RWPE2 (cell line): ENCODE data around the gene PPP6R3.
A peak's percentile ranks its signal among the peaks of the same experiment; 100 is the strongest.
"Not testable (repeated sequence)": the region's sequence is repeated elsewhere in the genome, so short reads cannot be mapped to it uniquely, and the experiment has no call there.

Source experiments
- ATAC-seq: fragments of 200-7000 bp; cut with Tn5 transposase; 3 replicates; pipeline ENCODE4 v1.9.1; 2021; ENCODE audit warnings: low read depth
- DNase-seq: peaks from one replicate; pipeline ENCODE4 v3.0.0-alpha.2; 2020; ENCODE audit warnings: low spot score
- H3K27ac ChIP-seq: fragments of 450-650 bp; 2 replicates; pipeline ENCODE4 v1.5.1; 2017; ENCODE audit warnings: mild to moderate bottlenecking; ENCODE audit not compliant: poor library complexity, severe bottlenecking
- H3K27me3 ChIP-seq: fragments of 250-450 bp; sonication (Bioruptor Pico); 2 replicates; pipeline ENCODE4 v1.5.1; 2021; ENCODE audit warnings: mild to moderate bottlenecking, moderate library complexity; ENCODE audit not compliant: insufficient read depth, poor library complexity, severe bottlenecking
- H3K36me3 ChIP-seq: fragments of 250-450 bp; sonication (Bioruptor Pico); 2 replicates; pipeline ENCODE4 v1.5.1; 2020; ENCODE audit warnings: low read depth, mild to moderate bottlenecking, moderate library complexity
- H3K4me1 ChIP-seq: fragments of 250-450 bp; sonication (Bioruptor Pico); 2 replicates; pipeline ENCODE4 v1.5.1; 2021; ENCODE audit warnings: mild to moderate bottlenecking, moderate library complexity; ENCODE audit not compliant: insufficient read depth, poor library complexity, severe bottlenecking
- H3K4me3 ChIP-seq: fragments of 250-450 bp; sonication (Bioruptor Pico); 2 replicates; pipeline ENCODE4 v1.5.1; 2021; ENCODE audit warnings: mild to moderate bottlenecking, moderate library complexity; ENCODE audit not compliant: severe bottlenecking
- H3K9me3 ChIP-seq: fragments of 250-450 bp; sonication (Bioruptor Pico); 2 replicates; pipeline ENCODE4 v1.5.1; 2021; ENCODE audit warnings: mild to moderate bottlenecking, moderate library complexity; ENCODE audit not compliant: severe bottlenecking
- CTCF ChIP-seq: fragments of 450-650 bp; IDR thresholded peaks from one replicate; pipeline ENCODE4 v1.5.1; 2017; ENCODE audit warnings: mild to moderate bottlenecking, moderate library complexity; ENCODE audit not compliant: poor library complexity, severe bottlenecking

The PPP6R3 gene

GRCh38 chr11:68470304-68470811, 9.8 kb downstream of the PPP6R3 start:
- H3K36me3 ChIP-seq = peaks cover 33% of the 10 kb centered on the region
- H3K27me3 ChIP-seq = no peaks in the 10 kb centered on the region
- DNase-seq = no peak
- H3K27ac ChIP-seq = no peak overlapping the region
- H3K4me3 ChIP-seq = no peak overlapping the region
- no peak for TF ChIP-seq CTCF
- ATAC-seq = no peak
- peaks cover 17% of the 10 kb centered on the region for H3K4me1 ChIP-seq
- H3K9me3 ChIP-seq = no peaks in the 10 kb centered on the region

- ATAC-seq = peak; percentile 61
- TF ChIP-seq CTCF = no peak
- peak overlapping the region; percentile 12 for H3K27ac ChIP-seq
- peaks cover 17% of the 10 kb centered on the region for H3K4me1 ChIP-seq
- no peaks in the 10 kb centered on the region for H3K27me3 ChIP-seq
- H3K4me3 ChIP-seq = no peak overlapping the region
- DNase-seq = no peak
- no peaks in the 10 kb centered on the region for H3K9me3 ChIP-seq
- H3K36me3 ChIP-seq = peaks cover 35% of the 10 kb centered on the region
These were observed 11.1 kb downstream of the PPP6R3 start for GRCh38 chr11:68471360-68472340.

GRCh38 chr11:68472778-68473177, 12.2 kb downstream of the PPP6R3 start:
- Histone ChIP-seq H3K4me3 (no peak overlapping the region), H3K4me1 (peaks cover 17% of the 10 kb centered on the region), H3K27me3 (no peaks in the 10 kb centered on the region), H3K9me3 (no peaks in the 10 kb centered on the region), H3K27ac (no peak overlapping the region), H3K36me3 (peaks cover 34% of the 10 kb centered on the region)
- no peak for TF ChIP-seq CTCF
- no peak for ATAC-seq
- DNase-seq = no peak

- no peak for DNase-seq
- no peaks in the 10 kb centered on the region for H3K27me3 ChIP-seq
- ATAC-seq = no peak
- no peaks in the 10 kb centered on the region for H3K9me3 ChIP-seq
- no peak for TF ChIP-seq CTCF
- peaks cover 8% of the 10 kb centered on the region for H3K4me1 ChIP-seq
- H3K36me3 ChIP-seq = peaks cover 26% of the 10 kb centered on the region
- H3K4me3 ChIP-seq = no peak overlapping the region
- no peak overlapping the region for H3K27ac ChIP-seq
These were observed 13.1 kb downstream of the PPP6R3 start for GRCh38 chr11:68473693-68474092.

GRCh38 chr11:68475626-68476025, 15.1 kb downstream of the PPP6R3 start:
- H3K27ac ChIP-seq, H3K4me3 ChIP-seq, H3K4me1 ChIP-seq, DNase-seq, H3K27me3 ChIP-seq, ATAC-seq, H3K9me3 ChIP-seq: not testable (repeated sequence)
- H3K36me3 ChIP-seq = peaks cover 26% of the 10 kb centered on the region
